H54 (cell line): Measurements from ENCODE around the gene MOB3C.

Experiments used
- DNase-seq: peaks from one replicate; pipeline ENCODE4 v3.0.0; 2011; ENCODE audit warnings: low spot score, mixed read lengths; ENCODE audit not compliant: insufficient read length
- FAIRE-seq: peaks from 3 replicates; lab custom pipeline; 2011; peaks lifted over from hg19 to GRCh38; lab: Jason Lieb, UNC
- POLR2A ChIP-seq: IDR thresholded peaks from 2 replicates; pipeline ENCODE4 v1.6.1; 2011; ENCODE audit warnings: low read depth, mild to moderate bottlenecking, low read length

MOB3C gene

GRCh38 chr1:46585312-46585938, 31.2 kb downstream of the MOB3C start:
- no peak for TF ChIP-seq POLR2A
- DNase-seq, result no peak
- no peak for FAIRE-seq

- no peak for TF ChIP-seq POLR2A
- no peak for DNase-seq
- FAIRE-seq, result no peak
Observed at GRCh38 chr1:46583494-46583893, 33.1 kb downstream of the MOB3C start.

GRCh38 chr1:46582972-46583371, 33.6 kb downstream of the MOB3C start:
- DNase-seq, result no peak
- TF ChIP-seq POLR2A, result no peak
- no peak for FAIRE-seq

- TF ChIP-seq POLR2A, result no peak
- no peak for FAIRE-seq
- DNase-seq, result no peak
Observed at GRCh38 chr1:46581681-46582455, 34.7 kb downstream of the MOB3C start.

- FAIRE-seq (no peak), DNase-seq (no peak)
- TF ChIP-seq POLR2A, result no peak
Observed at GRCh38 chr1:46580140-46580903, 36.3 kb downstream of the MOB3C start.

GRCh38 chr1:46577671-46578070, 38.9 kb downstream of the MOB3C start:
- DNase-seq, result no peak
- no peak for TF ChIP-seq POLR2A
- FAIRE-seq, result no peak

GRCh38 chr1:46576596-46576995, 40.0 kb downstream of the MOB3C start:
- no peak for DNase-seq
- FAIRE-seq, result no peak
- TF ChIP-seq POLR2A, result no peak

- no peak for TF ChIP-seq POLR2A
- FAIRE-seq (no peak), DNase-seq (no peak)
Observed at GRCh38 chr1:46575778-46576177, 40.8 kb downstream of the MOB3C start.

- no peak for FAIRE-seq
- no peak for DNase-seq
- TF ChIP-seq POLR2A, result no peak
Observed at GRCh38 chr1:46575300-46575699, 41.3 kb downstream of the MOB3C start.

- DNase-seq, result no peak
Observed at GRCh38 chr1:46571691-46572225, 44.9 kb downstream of the MOB3C start.

GRCh38 chr1:46569884-46570725, 46.5 kb downstream of the MOB3C start:
- DNase-seq (no peak), FAIRE-seq (no peak)
- TF ChIP-seq POLR2A, result no peak

More at GRCh38 chr1:46571691-46572225, 44.9 kb downstream of the MOB3C start:
- no peak for FAIRE-seq
- TF ChIP-seq POLR2A, result no peak

- no peak for FAIRE-seq
- TF ChIP-seq POLR2A, result no peak
- no peak for DNase-seq
Observed at GRCh38 chr1:46569116-46569515, 47.5 kb downstream of the MOB3C start.

- DNase-seq (no peak), FAIRE-seq (no peak)
- TF ChIP-seq POLR2A, result no peak
Observed at GRCh38 chr1:46568461-46568891, 48.1 kb downstream of the MOB3C start.
